Measurements from ENCODE around the gene KLK6. TPM values are rescaled to one million over a fixed set of nuclear protein-coding genes. Genes with fewer than 3 reads are reported as not detected.

Gene KLK6
- total and polyA plus RNA-seq, 2 of the 13 experiments (the other 11 are each of a cell fraction or from before 2014, with no cell fraction given) = 0.15 to 1.8 TPM

- TF ChIP-seq SSRP1 (CRISPR knock-in tag; IDR thresholded peaks at IDR 0.05) = no peak
- TF ChIP-seq KDM5B (CRISPR knock-in tag; IDR thresholded peaks at IDR 0.05; ENCODE audit: borderline replicate concordance) = no peak
Measured at GRCh38 chr19:50910722-50911121, 58.7 kb downstream of the KLK6 start (continued).

DNA sequence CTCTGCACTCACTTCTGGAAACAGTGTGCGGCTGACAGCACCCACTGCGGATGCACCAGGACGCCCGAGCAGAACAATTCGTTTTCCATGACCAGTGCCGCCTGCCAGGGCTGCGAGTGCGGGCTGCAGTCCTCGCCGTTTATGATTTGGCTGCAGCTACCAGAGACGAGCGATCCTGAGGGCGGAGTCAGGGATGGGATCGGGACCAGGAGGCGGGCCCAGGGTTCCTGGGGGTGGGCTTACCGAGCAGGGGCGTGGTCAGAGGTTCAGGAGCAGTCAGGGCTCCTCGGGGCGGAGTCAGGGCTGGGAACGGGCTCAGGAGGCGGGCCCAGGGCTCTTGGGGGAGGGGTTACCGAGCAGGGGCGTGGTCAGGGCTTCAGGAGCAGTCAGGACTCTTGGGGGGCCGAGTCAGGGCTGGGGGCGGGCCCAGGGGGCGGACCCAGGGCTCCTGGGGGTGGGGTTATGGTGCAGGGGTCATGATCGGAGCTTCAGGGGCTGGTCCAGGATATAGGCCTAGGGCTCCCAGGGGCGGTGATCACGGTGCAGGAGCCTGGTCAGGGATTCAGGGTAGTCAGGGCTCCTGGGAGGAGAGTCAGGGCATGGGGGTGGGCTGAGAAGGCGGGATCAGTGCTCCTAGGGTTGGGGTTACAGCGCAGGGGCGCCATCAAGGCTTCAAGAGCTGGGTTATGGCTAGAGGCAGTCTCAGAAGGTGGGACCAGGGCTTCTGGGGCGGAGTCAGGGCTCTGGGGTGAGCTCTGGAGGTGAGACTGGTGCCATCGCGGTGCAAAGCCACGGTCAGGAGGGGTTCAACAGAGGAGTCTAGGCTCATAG lies 59.9 kb downstream of the KLK6 start:
- H3K79me2 ChIP-seq (ENCODE audit: insufficient read depth, low read length) = no peaks in the 10 kb centered on the region
- no peaks in the 10 kb centered on the region for H3K9me3 ChIP-seq (ENCODE audit: low read length)
- no peak overlapping the region for H3K9ac ChIP-seq (ENCODE audit: insufficient read depth, low read depth, low read length)
- intact Hi-C loops (cut with micrococcal nuclease; ENCODE audit: unreplicated experiment) (no loop called here), in situ Hi-C loops (cut with HindIII; ENCODE audit: extremely low pct_ligation_motif_present, low pct_unique_long_range_greater_than_20kb) (no loop called here)
- ChIA-PET POLR2A (no interaction called here), CTCF (ENCODE audit: low intra/inter-chr PET ratio, low total read pairs) (no interaction called here)
- no TSS peak for BruUV-seq (replicated peaks)
- H3K4me2 ChIP-seq (ENCODE audit: low read depth, low read length) = no peak overlapping the region
- DNase-seq (ENCODE audit: low spot score) (peak; percentile 13), FAIRE-seq (no peak), ATAC-seq (peak; percentile 76)
- H3K27me3 ChIP-seq (ENCODE audit: control insufficient read depth in 1 of 2, insufficient read depth in 2 of 2, low read length in 2 of 2) = peaks cover 3 to 36% of the 10 kb centered on the region in 2 experiments
- H3K27ac ChIP-seq (ENCODE audit: extremely low read length, insufficient read depth, low read length) = no peak overlapping the region
- no peak overlapping the region for H2AFZ ChIP-seq (ENCODE audit: low read length)
- no peaks in the 10 kb centered on the region for H3K4me1 ChIP-seq (ENCODE audit: insufficient read depth, low read length)
- no peaks in the 10 kb centered on the region for H3K36me3 ChIP-seq (replicated peaks in 1 of 2; ENCODE audit: control insufficient read depth in 1 of 2, insufficient read depth in 2 of 2, low read length in 2 of 2)
- WGBS (ENCODE audit: low lambda C conversion rate) = 12% methylated on average over 8 of the region's 36 CpGs
- H4K20me1 ChIP-seq (ENCODE audit: insufficient read depth, low read length) = no peaks in the 10 kb centered on the region
- H3K4me3 ChIP-seq (replicated peaks in 1 of 3; ENCODE audit: insufficient read depth in 1 of 3, low read depth in 2 of 3, low read length in 3 of 3) = peak overlapping the region in 1 of 3 experiments; percentile 26; a peak in 1 of 6 replicates
- no peak for TF ChIP-seq PCBP1 (IDR thresholded peaks at IDR 0.05; ENCODE audit: borderline replicate concordance, low read depth, low read length)
- TF ChIP-seq ZNF850 (CRISPR knock-in tag; conservative IDR thresholded peaks at IDR 0.05) = no peak
- no peak for TF ChIP-seq FLYWCH1 (CRISPR knock-in tag; IDR thresholded peaks at IDR 0.05)
- TF ChIP-seq ZHX2 (IDR thresholded peaks at IDR 0.05; ENCODE audit: low read depth) = no peak
- TF ChIP-seq ZHX2 (CRISPR knock-in tag; IDR thresholded peaks at IDR 0.05; ENCODE audit: borderline replicate concordance) = no peak
- no peak for TF ChIP-seq SRSF4 (IDR thresholded peaks at IDR 0.05; ENCODE audit: low read depth, low read length, poor library complexity, severe bottlenecking)
- TF ChIP-seq ZNF891 (CRISPR knock-in tag; IDR thresholded peaks at IDR 0.05) = no peak
- no peak for TF ChIP-seq ATF7-NPFF (CRISPR knock-in tag; IDR thresholded peaks at IDR 0.05; ENCODE audit: low read depth)
- TF ChIP-seq SKI (IDR thresholded peaks at IDR 0.05; ENCODE audit: partially characterized antibody) = no peak
- no peak for TF ChIP-seq CHD4 (IDR thresholded peaks at IDR 0.05; ENCODE audit: borderline replicate concordance, low read length)
- TF ChIP-seq NFE2 (CRISPR knock-in tag; IDR thresholded peaks at IDR 0.05) = no peak
- TF ChIP-seq, protein P1, sequence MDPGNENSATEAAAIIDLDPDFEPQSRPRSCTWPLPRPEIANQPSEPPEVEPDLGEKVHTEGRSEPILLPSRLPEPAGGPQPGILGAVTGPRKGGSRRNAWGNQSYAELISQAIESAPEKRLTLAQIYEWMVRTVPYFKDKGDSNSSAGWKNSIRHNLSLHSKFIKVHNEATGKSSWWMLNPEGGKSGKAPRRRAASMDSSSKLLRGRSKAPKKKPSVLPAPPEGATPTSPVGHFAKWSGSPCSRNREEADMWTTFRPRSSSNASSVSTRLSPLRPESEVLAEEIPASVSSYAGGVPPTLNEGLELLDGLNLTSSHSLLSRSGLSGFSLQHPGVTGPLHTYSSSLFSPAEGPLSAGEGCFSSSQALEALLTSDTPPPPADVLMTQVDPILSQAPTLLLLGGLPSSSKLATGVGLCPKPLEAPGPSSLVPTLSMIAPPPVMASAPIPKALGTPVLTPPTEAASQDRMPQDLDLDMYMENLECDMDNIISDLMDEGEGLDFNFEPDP (CRISPR knock-in tag; conservative IDR thresholded peaks at IDR 0.05) = no peak
- no peak for TF ChIP-seq MAF1 (CRISPR knock-in tag; IDR thresholded peaks at IDR 0.05; ENCODE audit: borderline replicate concordance)
- no peak for TF ChIP-seq RAD51 (IDR thresholded peaks at IDR 0.05; ENCODE audit: borderline replicate concordance)
- TF ChIP-seq ELF1 (CRISPR knock-in tag; IDR thresholded peaks at IDR 0.05) = no peak

Data from HepG2 (cell line).